ENCODE results near the gene SKI.
A peak's percentile ranks its signal among the peaks of the same experiment; 100 is the strongest.

SKI gene

GRCh38 chr1:2181752-2182151 lies 46.4 kb upstream of the SKI start:
- no peak overlapping the region for H3K4me3 Mint-ChIP-seq
- peaks cover 32% of the 10 kb centered on the region for H3K4me1 Mint-ChIP-seq
- no peaks in the 10 kb centered on the region for H3K27me3 Mint-ChIP-seq (ENCODE audit: low read depth, poor library complexity)
- H3K9me3 Mint-ChIP-seq = no peaks in the 10 kb centered on the region
- peaks cover 25% of the 10 kb centered on the region for H3K36me3 Mint-ChIP-seq (ENCODE audit: low read depth)
- no peak for TF ChIP-seq CTCF (IDR thresholded peaks at IDR 0.05)
- DNase-seq = no peak
- H3K27ac Mint-ChIP-seq = no peak overlapping the region

GRCh38 chr1:2182376-2182775 lies 45.7 kb upstream of the SKI start:
- no peak for DNase-seq
- no peaks in the 10 kb centered on the region for H3K27me3 Mint-ChIP-seq (ENCODE audit: low read depth, poor library complexity)
- TF ChIP-seq CTCF (IDR thresholded peaks at IDR 0.05) = no peak
- H3K9me3 Mint-ChIP-seq = no peaks in the 10 kb centered on the region
- H3K4me1 Mint-ChIP-seq = peaks cover 32% of the 10 kb centered on the region
- H3K4me3 Mint-ChIP-seq = no peak overlapping the region
- H3K27ac Mint-ChIP-seq = peak overlapping the region; percentile 52
- peaks cover 25% of the 10 kb centered on the region for H3K36me3 Mint-ChIP-seq (ENCODE audit: low read depth)

- Mint-ChIP-seq H3K4me3 (no peak overlapping the region), H3K27me3 (ENCODE audit: low read depth, poor library complexity) (no peaks in the 10 kb centered on the region), H3K4me1 (peaks cover 27% of the 10 kb centered on the region), H3K36me3 (ENCODE audit: low read depth) (peaks cover 25% of the 10 kb centered on the region), H3K9me3 (no peaks in the 10 kb centered on the region), H3K27ac (peak overlapping the region; percentile 54)
- no peak for DNase-seq
- TF ChIP-seq CTCF (IDR thresholded peaks at IDR 0.05) = no peak
These were observed 44.2 kb upstream of the SKI start for GRCh38 chr1:2183937-2184334.

GRCh38 chr1:2184531-2184930 lies 43.6 kb upstream of the SKI start:
- no peak overlapping the region for H3K27ac Mint-ChIP-seq
- TF ChIP-seq CTCF (IDR thresholded peaks at IDR 0.05) = no peak
- H3K36me3 Mint-ChIP-seq (ENCODE audit: low read depth) = peaks cover 24% of the 10 kb centered on the region
- no peaks in the 10 kb centered on the region for H3K27me3 Mint-ChIP-seq (ENCODE audit: low read depth, poor library complexity)
- no peak for DNase-seq
- H3K4me1 Mint-ChIP-seq = peaks cover 26% of the 10 kb centered on the region
- H3K4me3 Mint-ChIP-seq = no peak overlapping the region
- H3K9me3 Mint-ChIP-seq = no peaks in the 10 kb centered on the region

- Mint-ChIP-seq H3K27ac (no peak overlapping the region), H3K4me1 (peaks cover 26% of the 10 kb centered on the region), H3K27me3 (ENCODE audit: low read depth, poor library complexity) (no peaks in the 10 kb centered on the region), H3K36me3 (ENCODE audit: low read depth) (peaks cover 20% of the 10 kb centered on the region), H3K4me3 (no peak overlapping the region), H3K9me3 (no peaks in the 10 kb centered on the region)
- no peak for DNase-seq
- no peak for TF ChIP-seq CTCF (IDR thresholded peaks at IDR 0.05)
These were observed 43.2 kb upstream of the SKI start for GRCh38 chr1:2184934-2185333.

GRCh38 chr1:2185880-2186855 lies 42.0 kb upstream of the SKI start:
- peaks cover 20% of the 10 kb centered on the region for H3K36me3 Mint-ChIP-seq (ENCODE audit: low read depth)
- peaks cover 30% of the 10 kb centered on the region for H3K4me1 Mint-ChIP-seq
- H3K4me3 Mint-ChIP-seq = no peak overlapping the region
- H3K27me3 Mint-ChIP-seq (ENCODE audit: low read depth, poor library complexity) = no peaks in the 10 kb centered on the region
- no peak for TF ChIP-seq CTCF (IDR thresholded peaks at IDR 0.05)
- no peak for DNase-seq
- no peaks in the 10 kb centered on the region for H3K9me3 Mint-ChIP-seq
- H3K27ac Mint-ChIP-seq = peak overlapping the region; percentile 81

Measured in nephron progenitor cell (in vitro differentiated cells).